Caco-2 (cell line): ENCODE measurements around the gene SPDYE4. TPM values are rescaled to one million over a fixed set of nuclear protein-coding genes. Genes with fewer than 3 reads are reported as not detected.

Experiments used
- BruUV-seq: library from RNA; stranded (reverse); fragments of 400-500 nt; replicated peaks from 2 replicates; lab custom pipeline; 2021; lab: Mats Ljungman, UMichigan
- CTCF ChIA-PET: fragments of 300-600 bp; sonication (Branson Sonifier 250); formaldehyde crosslinking; loops from one replicate; lab custom pipeline; 2022; ENCODE audit warnings: antibody characterized with exemption; lab: Charles Lee
- POLR2A ChIA-PET: fragments of 300-600 bp; sonication (Branson Sonifier 250); formaldehyde crosslinking; loops from one replicate; lab custom pipeline; 2022; ENCODE audit warnings: antibody characterized with exemption; lab: Charles Lee
- DNase-seq, 2 experiments: peaks; one replicate each; pipeline versions ENCODE4 v3.0.0 to v3.0.0-alpha.2; 2020 to 2022
- H3K27me3 ChIP-seq: replicated peaks from 2 replicates; pipeline ENCODE4 v1.6.0; 2011; ENCODE audit warnings: low read length; ENCODE audit not compliant: control insufficient read depth, insufficient read depth
- H3K36me3 ChIP-seq: 2 replicates; pipeline ENCODE4 v1.5.1; 2011; ENCODE audit warnings: low read length; ENCODE audit not compliant: control insufficient read depth, insufficient read depth
- H3K4me1 ChIP-seq: fragments of 250-450 bp; sonication (Bioruptor Pico); 2 replicates; pipeline ENCODE4 v1.5.1; 2020; ENCODE audit warnings: mild to moderate bottlenecking
- H3K4me3 ChIP-seq: 2 replicates; pipeline ENCODE4 v1.5.1; 2011; ENCODE audit warnings: low read depth, mild to moderate bottlenecking, control low read depth, low read length
- H3K9me3 ChIP-seq: fragments of 250-450 bp; sonication (Bioruptor Pico); 2 replicates; pipeline ENCODE4 v1.5.1; 2020; ENCODE audit warnings: mild to moderate bottlenecking, moderate library complexity
- H3K27ac Mint-ChIP-seq: one replicate; pipeline ENCODE4 v1.8.0; 2022; ENCODE audit warnings: mixed read lengths; ENCODE audit not compliant: unreplicated experiment
- H3K27me3 Mint-ChIP-seq: one replicate; pipeline ENCODE4 v1.8.0; 2022; ENCODE audit warnings: mixed read lengths; ENCODE audit not compliant: insufficient read depth, unreplicated experiment
- H3K36me3 Mint-ChIP-seq: one replicate; pipeline ENCODE4 v1.8.0; 2022; ENCODE audit warnings: mild to moderate bottlenecking, mixed read lengths; ENCODE audit not compliant: insufficient read depth, unreplicated experiment
- H3K4me1 Mint-ChIP-seq: one replicate; pipeline ENCODE4 v1.8.0; 2022; ENCODE audit warnings: low read depth, mixed read lengths; ENCODE audit not compliant: unreplicated experiment
- H3K4me3 Mint-ChIP-seq: one replicate; pipeline ENCODE4 v1.8.0; 2022; ENCODE audit warnings: mild to moderate bottlenecking, moderate library complexity, mixed read lengths; ENCODE audit not compliant: unreplicated experiment
- H3K9me3 Mint-ChIP-seq: one replicate; pipeline ENCODE4 v1.8.0; 2022; ENCODE audit warnings: mixed read lengths; ENCODE audit not compliant: unreplicated experiment
- intact Hi-C: fragments of 100-400 bp; cut with micrococcal nuclease; formaldehyde crosslinking; loops from one replicate; pipeline ENCODE4 v1.10.0; 2022; ENCODE audit not compliant: unreplicated experiment
- total RNA-seq: library from RNA; stranded (reverse); gene quantifications from 2 replicates; pipeline ENCODE4 v1.2.3, GENCODE V29; 2022
- TF ChIP-seq, protein P1 (sequence below), 2 experiments: fragments of 200-600 bp in 1 of 2; IDR thresholded peaks; 1 replicate in 1 of 2; 2 replicates in 1 of 2; pipeline versions ENCODE4 v1.5.1 to v1.8.0; 2011 to 2022; ENCODE audit warnings: antibody characterized with exemption in 1 of 2, control low read depth in 1 of 2, inconsistent platforms in 1 of 2, low read depth in 1 of 2, low read length in 1 of 2, mild to moderate bottlenecking in 1 of 2, moderate library complexity in 1 of 2; ENCODE audit not compliant: insufficient read depth in 1 of 2, severe bottlenecking in 1 of 2, unreplicated experiment in 1 of 2

SPDYE4 gene
- total RNA-seq, 1 experiment from 2014 or later: not detected

DNA sequence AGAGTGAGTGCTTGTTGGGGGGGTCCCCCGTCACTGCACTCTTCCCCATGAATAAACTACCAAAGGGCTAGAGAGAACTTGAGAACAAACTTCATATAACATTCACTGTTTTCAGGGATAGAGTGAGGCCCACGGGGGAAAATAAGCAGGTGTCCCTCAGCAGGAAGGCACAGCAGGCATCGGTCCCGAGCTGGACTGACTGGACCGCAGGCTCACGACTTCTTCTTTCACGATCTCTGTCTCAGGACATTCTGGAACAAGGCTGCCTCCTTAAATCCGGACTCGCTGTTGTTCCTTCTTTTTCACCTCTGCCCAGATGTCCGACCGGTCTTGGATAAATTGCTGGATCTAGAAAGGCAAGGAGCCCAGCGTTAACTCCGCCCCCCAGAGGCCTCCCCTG is 28.5 kb downstream of the SPDYE4 start:
- no peak overlapping the region for H3K4me3 ChIP-seq
- TF ChIP-seq, protein P1, sequence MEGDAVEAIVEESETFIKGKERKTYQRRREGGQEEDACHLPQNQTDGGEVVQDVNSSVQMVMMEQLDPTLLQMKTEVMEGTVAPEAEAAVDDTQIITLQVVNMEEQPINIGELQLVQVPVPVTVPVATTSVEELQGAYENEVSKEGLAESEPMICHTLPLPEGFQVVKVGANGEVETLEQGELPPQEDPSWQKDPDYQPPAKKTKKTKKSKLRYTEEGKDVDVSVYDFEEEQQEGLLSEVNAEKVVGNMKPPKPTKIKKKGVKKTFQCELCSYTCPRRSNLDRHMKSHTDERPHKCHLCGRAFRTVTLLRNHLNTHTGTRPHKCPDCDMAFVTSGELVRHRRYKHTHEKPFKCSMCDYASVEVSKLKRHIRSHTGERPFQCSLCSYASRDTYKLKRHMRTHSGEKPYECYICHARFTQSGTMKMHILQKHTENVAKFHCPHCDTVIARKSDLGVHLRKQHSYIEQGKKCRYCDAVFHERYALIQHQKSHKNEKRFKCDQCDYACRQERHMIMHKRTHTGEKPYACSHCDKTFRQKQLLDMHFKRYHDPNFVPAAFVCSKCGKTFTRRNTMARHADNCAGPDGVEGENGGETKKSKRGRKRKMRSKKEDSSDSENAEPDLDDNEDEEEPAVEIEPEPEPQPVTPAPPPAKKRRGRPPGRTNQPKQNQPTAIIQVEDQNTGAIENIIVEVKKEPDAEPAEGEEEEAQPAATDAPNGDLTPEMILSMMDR (IDR thresholded peaks at IDR 0.05; ENCODE audit: insufficient read depth in 1 of 2, low read depth in 1 of 2, low read length in 1 of 2, severe bottlenecking in 1 of 2, unreplicated experiment in 1 of 2): no peak
- Mint-ChIP-seq H3K4me1 (peaks cover 10% of the 10 kb centered on the region), H3K9me3 (peaks cover 10% of the 10 kb centered on the region), H3K27ac (no peak overlapping the region), H3K27me3 (no peaks in the 10 kb centered on the region), H3K4me3 (no peak overlapping the region), H3K36me3 (no peaks in the 10 kb centered on the region)
- ChIA-PET POLR2A (no interaction called here), CTCF (no interaction called here)
- BruUV-seq: no TSS peak
- H3K9me3 ChIP-seq: no peaks in the 10 kb centered on the region
- DNase-seq: no peak
- intact Hi-C loops: no loop called here
- H3K27me3 ChIP-seq: no peaks in the 10 kb centered on the region
- peaks cover 5% of the 10 kb centered on the region; the same call in 1 of the 2 replicates for H3K4me1 ChIP-seq
- no peaks in the 10 kb centered on the region for H3K36me3 ChIP-seq

DNA sequence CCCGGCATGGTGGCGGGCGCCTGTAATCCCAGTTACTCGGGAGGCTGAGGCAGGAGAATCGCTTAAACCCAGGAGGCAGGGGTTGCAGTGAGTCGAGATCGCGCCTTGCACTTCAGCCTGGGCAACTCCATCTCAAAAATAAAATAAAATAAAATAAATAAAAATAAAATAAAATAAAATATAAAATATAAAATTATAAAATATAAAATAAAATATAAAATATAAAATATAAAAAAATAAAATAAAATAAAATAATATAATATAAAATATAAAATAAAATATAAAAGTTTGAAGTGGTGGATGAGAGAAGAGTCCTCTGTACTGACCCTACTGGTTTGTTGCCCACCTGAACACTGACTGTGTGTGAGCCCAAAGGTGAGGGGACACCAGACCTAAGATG is 28.9 kb downstream of the SPDYE4 start:
- Mint-ChIP-seq H3K27me3 (no peaks in the 10 kb centered on the region), H3K9me3 (peaks cover 10% of the 10 kb centered on the region), H3K27ac (no peak overlapping the region), H3K36me3 (no peaks in the 10 kb centered on the region), H3K4me1 (peaks cover 10% of the 10 kb centered on the region), H3K4me3 (no peak overlapping the region)
- ChIA-PET POLR2A (no interaction called here), CTCF (no interaction called here)
- no peaks in the 10 kb centered on the region for H3K36me3 ChIP-seq
- no peaks in the 10 kb centered on the region for H3K9me3 ChIP-seq
- H3K4me3 ChIP-seq: no peak overlapping the region
- no TSS peak for BruUV-seq
- intact Hi-C loops: no loop called here
- H3K27me3 ChIP-seq: no peaks in the 10 kb centered on the region
- peaks cover 9% of the 10 kb centered on the region; the same call in 1 of the 2 replicates for H3K4me1 ChIP-seq
- TF ChIP-seq, protein P1 (IDR thresholded peaks at IDR 0.05; ENCODE audit: insufficient read depth in 1 of 2, low read depth in 1 of 2, low read length in 1 of 2, severe bottlenecking in 1 of 2, unreplicated experiment in 1 of 2): no peak
- no peak for DNase-seq

DNA sequence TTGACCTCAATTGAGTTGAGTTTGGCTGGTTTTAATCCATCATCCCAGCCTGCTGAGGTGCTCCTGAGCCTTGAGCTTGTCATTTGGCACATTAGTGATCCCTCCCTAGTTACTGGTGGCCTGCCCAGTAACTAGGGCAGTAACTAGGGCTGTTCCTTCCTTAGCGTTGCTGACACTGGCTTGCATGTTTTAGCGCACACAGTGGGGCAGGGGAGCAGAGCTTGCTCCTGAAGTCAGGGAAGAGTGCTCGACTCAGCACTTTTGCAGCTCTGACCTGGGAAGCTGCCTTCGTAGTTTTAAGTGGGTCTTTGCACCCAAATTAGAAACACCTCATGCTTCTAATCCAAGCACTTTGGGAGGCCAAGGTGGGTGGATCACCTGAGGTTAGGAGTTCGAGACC is 29.4 kb downstream of the SPDYE4 start:
- H3K4me1 Mint-ChIP-seq: peaks cover 14% of the 10 kb centered on the region
- POLR2A ChIA-PET: no interaction called here
- TF ChIP-seq, protein P1 (IDR thresholded peaks at IDR 0.05; ENCODE audit: insufficient read depth in 1 of 2, low read depth in 1 of 2, low read length in 1 of 2, severe bottlenecking in 1 of 2, unreplicated experiment in 1 of 2): no peak

More for the DNA sequence above, 29.4 kb downstream of the SPDYE4 start:
- H3K27ac Mint-ChIP-seq: no peak overlapping the region
- Histone ChIP-seq H3K27me3 (no peaks in the 10 kb centered on the region), H3K4me3 (no peak overlapping the region), H3K36me3 (no peaks in the 10 kb centered on the region), H3K9me3 (no peaks in the 10 kb centered on the region), H3K4me1 (peaks cover 14% of the 10 kb centered on the region)
- no TSS peak for BruUV-seq
- CTCF ChIA-PET: no interaction called here
- H3K4me3 Mint-ChIP-seq: no peak overlapping the region
- intact Hi-C loops: no loop called here
- DNase-seq: no peak
- no peaks in the 10 kb centered on the region for H3K36me3 Mint-ChIP-seq
- H3K9me3 Mint-ChIP-seq: peaks cover 10% of the 10 kb centered on the region
- H3K27me3 Mint-ChIP-seq: no peaks in the 10 kb centered on the region
